Measurements from ENCODE around the gene PRG2.
"Not testable (repeated sequence)": the region's sequence is repeated elsewhere in the genome, so short reads cannot be mapped to it uniquely, and the experiment has no call there.

PRG2 gene

GRCh38 chr11:57364851-57365660, 25.4 kb downstream of the PRG2 start:
- no peak for DNase-seq

- no peak for DNase-seq
Measured at GRCh38 chr11:57363131-57364080, 27.0 kb downstream of the PRG2 start.

GRCh38 chr11:57361926-57362325, 28.5 kb downstream of the PRG2 start:
- DNase-seq = no peak

- DNase-seq = not testable (repeated sequence)
Measured at GRCh38 chr11:57361420-57361819, 29.0 kb downstream of the PRG2 start.

- no peak for DNase-seq
Measured at GRCh38 chr11:57360991-57361390, 29.5 kb downstream of the PRG2 start.

- no peak for DNase-seq
Measured at GRCh38 chr11:57359896-57360690, 30.4 kb downstream of the PRG2 start.

- no peak for DNase-seq
Measured at GRCh38 chr11:57359396-57359795, 31.1 kb downstream of the PRG2 start.

GRCh38 chr11:57358991-57359390, 31.5 kb downstream of the PRG2 start:
- no peak for DNase-seq

- DNase-seq = no peak
Measured at GRCh38 chr11:57358543-57358961, 31.9 kb downstream of the PRG2 start.

- no peak for DNase-seq
Measured at GRCh38 chr11:57357856-57358255, 32.6 kb downstream of the PRG2 start.

- no peak for DNase-seq
Measured at GRCh38 chr11:57357310-57357709, 33.1 kb downstream of the PRG2 start.

GRCh38 chr11:57356268-57356667, 34.2 kb downstream of the PRG2 start:
- no peak for DNase-seq

- DNase-seq = no peak
Measured at GRCh38 chr11:57354699-57355098, 35.8 kb downstream of the PRG2 start.

- no peak for DNase-seq
Measured at GRCh38 chr11:57353852-57354251, 36.6 kb downstream of the PRG2 start.

GRCh38 chr11:57353446-57353845, 37.0 kb downstream of the PRG2 start:
- no peak for DNase-seq

- no peak for DNase-seq
Measured at GRCh38 chr11:57353036-57353435, 37.4 kb downstream of the PRG2 start.

GRCh38 chr11:57349491-57350274, 40.8 kb downstream of the PRG2 start:
- DNase-seq = peak; percentile 73

GRCh38 chr11:57348636-57349313, 41.7 kb downstream of the PRG2 start:
- DNase-seq = no peak

GRCh38 chr11:57348052-57348451, 42.4 kb downstream of the PRG2 start:
- no peak for DNase-seq

- DNase-seq = no peak
Measured at GRCh38 chr11:57347336-57347735, 43.1 kb downstream of the PRG2 start.

GRCh38 chr11:57345555-57346211, 44.8 kb downstream of the PRG2 start:
- DNase-seq = peak; percentile 70

All from right hindlimb (tissue), 1 donor.